Endothelial cell (in vitro differentiated cells): ENCODE results near the gene MAZ. TPM values are rescaled to one million over a fixed set of nuclear protein-coding genes. Genes with fewer than 3 reads are reported as not detected.
"Not testable (repeated sequence)": the region's sequence is repeated elsewhere in the genome, so short reads cannot be mapped to it uniquely, and the experiment has no call there.

ENCODE experiments used
- DNase-seq: peaks from one replicate; pipeline ENCODE4 v3.0.0; 2021; ENCODE audit warnings: low spot score
- H3K27ac Mint-ChIP-seq: one replicate; pipeline ENCODE4 v1.8.0; 2021; ENCODE audit warnings: mixed read lengths, inconsistent platforms; ENCODE audit not compliant: unreplicated experiment
- H3K27me3 Mint-ChIP-seq: one replicate; pipeline ENCODE4 v1.8.0; 2021; ENCODE audit warnings: mild to moderate bottlenecking, moderate library complexity, mixed read lengths, inconsistent platforms; ENCODE audit not compliant: unreplicated experiment
- H3K36me3 Mint-ChIP-seq: one replicate; pipeline ENCODE4 v1.8.0; 2021; ENCODE audit warnings: mild to moderate bottlenecking, low read depth, mixed read lengths, inconsistent platforms; ENCODE audit not compliant: unreplicated experiment
- H3K4me1 Mint-ChIP-seq: one replicate; pipeline ENCODE4 v1.8.0; 2021; ENCODE audit warnings: mild to moderate bottlenecking, mixed read lengths, inconsistent platforms; ENCODE audit not compliant: unreplicated experiment
- H3K4me3 Mint-ChIP-seq: one replicate; pipeline ENCODE4 v1.8.0; 2021; ENCODE audit warnings: mild to moderate bottlenecking, mixed read lengths, inconsistent platforms; ENCODE audit not compliant: unreplicated experiment
- H3K9me3 Mint-ChIP-seq: one replicate; pipeline ENCODE4 v1.8.0; 2021; ENCODE audit warnings: mixed read lengths, inconsistent platforms; ENCODE audit not compliant: unreplicated experiment
- long read RNA-seq: library from polyadenylated mRNA; unstranded; transcript quantifications from one replicate; pipeline ENCODE4 v2.0.0, GENCODE V29; 2020; ENCODE audit not compliant: unreplicated experiment
- total RNA-seq: library from RNA; stranded (reverse); fragmentation: NEBNext Ultra II Directional; extraction: Animal tissue kit (Norgen Biotek cat#: 25700); gene quantifications from one replicate; pipeline ENCODE4 v1.2.1, GENCODE V29; 2021; ENCODE audit not compliant: unreplicated experiment
- TF ChIP-seq, protein P1 (sequence below): fragments of 200-600 bp; sonication (generic); IDR thresholded peaks from one replicate; pipeline ENCODE4 v1.5.0; 2021; ENCODE audit warnings: antibody characterized with exemption; ENCODE audit not compliant: unreplicated experiment

The MAZ gene
- total RNA-seq, result 407 TPM
- long read RNA-seq, transcript MAZ-214 (3 exons, 1,464 nt), result major isoform, 16 of 24 reads
- long read RNA-seq, partial matches to known transcripts, result 7 of 24 reads
- long read RNA-seq, other reads (novel, unspliced or antisense), result 0 of 24 reads

GRCh38 chr16:29806099-29806579 is at the start of gene MAZ:
TSS of gene MAZ (plus strand) at chr16:29806529. CDS start at chr16:29806702, 173 bp downstream.
- Mint-ChIP-seq H3K27me3 (peaks cover 25% of the 10 kb centered on the region), H3K4me3 (peak within 1 kb of the TSS; percentile 99), H3K27ac (no peak within 1 kb of the TSS), H3K4me1 (peaks cover 35% of the 10 kb centered on the region), H3K9me3 (no peaks in the 10 kb centered on the region), H3K36me3 (peaks cover 14% of the 10 kb centered on the region)
- no peak for DNase-seq
- TF ChIP-seq, protein P1, sequence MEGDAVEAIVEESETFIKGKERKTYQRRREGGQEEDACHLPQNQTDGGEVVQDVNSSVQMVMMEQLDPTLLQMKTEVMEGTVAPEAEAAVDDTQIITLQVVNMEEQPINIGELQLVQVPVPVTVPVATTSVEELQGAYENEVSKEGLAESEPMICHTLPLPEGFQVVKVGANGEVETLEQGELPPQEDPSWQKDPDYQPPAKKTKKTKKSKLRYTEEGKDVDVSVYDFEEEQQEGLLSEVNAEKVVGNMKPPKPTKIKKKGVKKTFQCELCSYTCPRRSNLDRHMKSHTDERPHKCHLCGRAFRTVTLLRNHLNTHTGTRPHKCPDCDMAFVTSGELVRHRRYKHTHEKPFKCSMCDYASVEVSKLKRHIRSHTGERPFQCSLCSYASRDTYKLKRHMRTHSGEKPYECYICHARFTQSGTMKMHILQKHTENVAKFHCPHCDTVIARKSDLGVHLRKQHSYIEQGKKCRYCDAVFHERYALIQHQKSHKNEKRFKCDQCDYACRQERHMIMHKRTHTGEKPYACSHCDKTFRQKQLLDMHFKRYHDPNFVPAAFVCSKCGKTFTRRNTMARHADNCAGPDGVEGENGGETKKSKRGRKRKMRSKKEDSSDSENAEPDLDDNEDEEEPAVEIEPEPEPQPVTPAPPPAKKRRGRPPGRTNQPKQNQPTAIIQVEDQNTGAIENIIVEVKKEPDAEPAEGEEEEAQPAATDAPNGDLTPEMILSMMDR, result no peak

DNA sequence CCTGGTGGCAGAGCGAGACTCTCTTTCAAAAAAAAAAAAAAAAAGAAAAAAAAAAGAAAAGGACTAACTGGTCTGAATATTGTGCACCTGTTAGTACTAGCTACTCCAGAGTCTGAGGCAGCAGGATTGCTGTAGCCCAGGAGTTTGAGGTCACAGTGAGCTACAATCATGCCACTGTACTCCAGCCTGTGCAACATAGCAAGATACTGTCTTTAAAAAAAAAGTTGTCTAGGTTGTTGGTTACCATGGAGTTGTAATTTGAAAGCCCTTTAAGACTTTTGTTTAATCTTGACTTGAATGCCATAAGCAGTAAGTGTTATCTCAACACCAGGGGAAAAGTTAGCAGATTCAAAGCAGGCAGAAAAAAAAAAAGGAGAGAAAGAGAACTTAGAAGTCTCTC is 49.7 kb upstream of the MAZ start:
- Mint-ChIP-seq H3K4me1 (no peaks in the 10 kb centered on the region), H3K36me3 (no peaks in the 10 kb centered on the region), H3K27ac (no peak overlapping the region), H3K4me3 (no peak overlapping the region), H3K27me3 (no peaks in the 10 kb centered on the region), H3K9me3 (no peaks in the 10 kb centered on the region)
- TF ChIP-seq, protein P1, result no peak
- no peak for DNase-seq

GRCh38 chr16:29757086-29757485 is 49.2 kb upstream of the MAZ start:
- not testable (repeated sequence) for H3K4me3 Mint-ChIP-seq, H3K4me1 Mint-ChIP-seq, H3K27me3 Mint-ChIP-seq, DNase-seq, H3K9me3 Mint-ChIP-seq, H3K36me3 Mint-ChIP-seq, H3K27ac Mint-ChIP-seq

DNA sequence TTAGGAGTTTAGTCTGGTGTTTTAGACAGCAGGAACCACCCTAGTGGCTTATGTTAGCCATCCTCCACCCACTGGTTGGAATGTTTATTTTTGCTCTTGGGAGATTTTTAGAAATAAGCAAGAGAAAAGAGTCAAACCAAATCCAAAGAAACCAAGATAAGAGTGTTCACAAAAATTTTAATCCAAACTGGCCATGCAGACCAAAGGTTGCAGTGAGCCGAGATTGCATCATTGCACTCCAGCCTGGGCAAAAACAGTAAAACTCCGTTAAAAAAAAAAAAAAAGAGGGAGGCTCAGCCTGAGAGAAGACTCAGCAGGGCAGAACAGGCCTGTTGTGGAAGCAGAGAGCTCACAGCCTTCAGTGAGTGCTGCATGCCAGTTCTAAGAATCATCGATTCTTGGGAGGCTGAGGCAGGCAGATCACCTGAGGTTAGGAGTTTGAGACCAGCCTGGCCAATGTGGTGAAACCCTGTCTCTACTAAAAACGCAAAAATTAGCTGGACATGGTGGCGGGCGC is 48.3 kb upstream of the MAZ start:
- H3K27me3 Mint-ChIP-seq, result no peaks in the 10 kb centered on the region
- H3K4me1 Mint-ChIP-seq, result no peaks in the 10 kb centered on the region

DNA sequence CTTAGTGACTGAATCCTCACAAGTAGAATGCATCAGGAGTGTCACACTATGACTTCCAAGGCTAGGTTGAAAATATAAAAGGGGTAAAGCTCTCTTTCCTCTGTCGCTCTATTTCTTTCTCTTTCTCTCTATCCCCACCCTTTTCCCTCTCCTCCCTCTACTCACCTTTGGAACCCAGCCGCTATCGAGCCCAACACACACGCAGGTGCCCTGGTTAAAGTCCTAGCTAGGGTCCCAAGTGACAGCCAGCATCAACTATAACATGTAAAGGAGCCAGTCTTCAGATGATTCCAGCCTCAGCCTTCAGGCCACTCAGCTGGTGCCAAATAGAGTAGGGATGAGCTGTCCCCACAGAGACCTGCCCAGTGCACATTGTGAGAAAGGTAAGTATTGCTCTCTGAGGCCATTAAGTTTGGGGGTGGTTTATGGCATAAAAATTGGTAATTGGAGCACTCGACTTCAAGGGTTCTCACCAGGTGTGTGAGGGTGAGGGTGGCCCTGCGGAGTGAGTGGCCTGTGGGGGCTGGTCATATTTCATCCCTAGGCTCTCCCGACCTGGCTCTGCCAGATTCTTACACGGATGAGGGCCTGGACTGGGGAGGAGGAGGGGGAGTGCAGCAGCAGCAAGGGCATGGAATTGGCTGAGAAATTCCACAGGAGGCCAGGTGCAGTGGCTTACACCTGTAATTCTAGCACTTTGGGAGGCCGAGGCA is 45.6 kb upstream of the MAZ start:
- no peak overlapping the region for H3K4me3 Mint-ChIP-seq
- no peaks in the 10 kb centered on the region for H3K9me3 Mint-ChIP-seq
- H3K4me1 Mint-ChIP-seq, result no peaks in the 10 kb centered on the region
- no peaks in the 10 kb centered on the region for H3K36me3 Mint-ChIP-seq
- no peak for DNase-seq
- no peaks in the 10 kb centered on the region for H3K27me3 Mint-ChIP-seq
- no peak overlapping the region for H3K27ac Mint-ChIP-seq
- TF ChIP-seq, protein P1, result no peak

More for the DNA sequence above, 48.3 kb upstream of the MAZ start:
- TF ChIP-seq, protein P1, result no peak
- no peaks in the 10 kb centered on the region for H3K36me3 Mint-ChIP-seq
- H3K4me3 Mint-ChIP-seq, result no peak overlapping the region
- no peak overlapping the region for H3K27ac Mint-ChIP-seq
- H3K9me3 Mint-ChIP-seq, result no peaks in the 10 kb centered on the region
- DNase-seq, result no peak

- DNase-seq, result not testable (repeated sequence)
Measured at GRCh38 chr16:29761280-29761651, 45.1 kb upstream of the MAZ start.

More at GRCh38 chr16:29761280-29761651, 45.1 kb upstream of the MAZ start:
- not testable (repeated sequence) for H3K9me3 Mint-ChIP-seq, H3K36me3 Mint-ChIP-seq, H3K4me1 Mint-ChIP-seq, H3K27me3 Mint-ChIP-seq, H3K27ac Mint-ChIP-seq, H3K4me3 Mint-ChIP-seq
